ENCODE measurements around the gene SCUBE1.

- TF ChIP-seq POLR2A (IDR thresholded peaks at IDR 0.05) (no peak), CTCF (IDR thresholded peaks at IDR 0.05) (no peak)
Measured at GRCh38 chr22:43202326-43202725, 140.8 kb downstream of the SCUBE1 start.

Measured in thyroid gland (tissue), 4 donors.